K562 (cell line): ENCODE data around the gene SELENOI. TPM values are rescaled to one million over a fixed set of nuclear protein-coding genes. Genes with fewer than 3 reads are reported as not detected.

Experiments
- ATF3 ChIP-seq, 2 experiments: fragments of 450-650 bp in 1 of 2; sonication (generic) in 1 of 2; formaldehyde crosslinking in 1 of 2; IDR thresholded peaks in 1 of 2; conservative IDR thresholded peaks in 1 of 2; 2 replicates each; pipeline versions ENCODE4 v1.6.1 to v1.8.1; 2016 to 2023; ENCODE audit warnings: mild to moderate bottlenecking in 2 of 2, moderate library complexity in 2 of 2, inconsistent platforms in 1 of 2, missing genetic modification reagents in 1 of 2
- CREB1 ChIP-seq, 2 experiments: sonication (generic) in 1 of 2; formaldehyde crosslinking in 1 of 2; IDR thresholded peaks; 2 replicates each; pipeline versions ENCODE4 v1.6.1 to v1.8.0; 2012 to 2022; ENCODE audit warnings: inconsistent platforms in 1 of 2, mild to moderate bottlenecking in 1 of 2, missing genetic modification reagents in 1 of 2, moderate library complexity in 1 of 2
- HMG20A ChIP-seq: fragments of 450-650 bp; formaldehyde crosslinking; conservative IDR thresholded peaks from 2 replicates; pipeline ENCODE4 v1.4.0; 2020; ENCODE audit warnings: mild to moderate bottlenecking, mixed read lengths
- ID3 ChIP-seq, 2 experiments: fragments of 250-450 bp in 1 of 2; fragments of 450-650 bp in 1 of 2; sonication (Bioruptor Pico) in 1 of 2; IDR thresholded peaks; 2 replicates each; pipeline versions ENCODE4 v1.6.1 to v1.8.0; 2016 to 2021; ENCODE audit warnings: mild to moderate bottlenecking in 2 of 2, moderate library complexity in 2 of 2, missing compliant biosample characterization in 1 of 2, missing genetic modification characterization in 1 of 2
- PHB2 ChIP-seq: fragments of 450-650 bp; IDR thresholded peaks from 2 replicates; pipeline ENCODE4 v1.6.1; 2017; ENCODE audit warnings: low read depth
- POLR2H ChIP-seq: IDR thresholded peaks from 2 replicates; pipeline ENCODE4 v1.6.1; 2016; ENCODE audit warnings: missing genetic modification characterization, low read depth, mild to moderate bottlenecking, control low read depth, missing compliant biosample characterization, moderate library complexity
- TEAD2 ChIP-seq: fragments of 450-650 bp; IDR thresholded peaks from 2 replicates; pipeline ENCODE4 v1.6.1; 2016; ENCODE audit warnings: missing genetic modification characterization, control low read depth, missing compliant biosample characterization
- USF2 ChIP-seq: sonication (generic); formaldehyde crosslinking; IDR thresholded peaks from 2 replicates; pipeline ENCODE4 v1.5.0; 2020; ENCODE audit warnings: missing genetic modification reagents
- XRCC4 ChIP-seq: IDR thresholded peaks from one replicate; pipeline ENCODE4 v1.6.1; 2011; ENCODE audit not compliant: insufficient read depth, insufficient read length; ENCODE audit errors: extremely low read depth
- YY1 ChIP-seq, 3 experiments: IDR thresholded peaks; 2 replicates each; pipeline ENCODE4 v1.6.1; 2011; ENCODE audit warnings: low read length in 2 of 3, mild to moderate bottlenecking in 2 of 3, moderate library complexity in 2 of 3, borderline replicate concordance in 1 of 3, control low read depth in 1 of 3, low read depth in 1 of 3; ENCODE audit not compliant: insufficient read depth in 3 of 3, insufficient replicate concordance in 2 of 3, control insufficient read depth in 1 of 3, insufficient read length in 1 of 3; ENCODE audit errors: extremely low read depth in 1 of 3
- ZKSCAN3 ChIP-seq: fragments of 250-450 bp; sonication (Bioruptor Pico); IDR thresholded peaks from 2 replicates; pipeline ENCODE4 v1.4.0; 2020
- ZNF395 ChIP-seq: fragments of 200-800 bp; sonication (Bioruptor generic); IDR thresholded peaks from 2 replicates; pipeline ENCODE4 v1.6.1; 2017; ENCODE audit warnings: missing genetic modification characterization, missing compliant biosample characterization
- ZNF518B ChIP-seq: fragments of 250-450 bp; sonication (Bioruptor Pico); IDR thresholded peaks from 2 replicates; pipeline ENCODE4 v1.5.0; 2021; ENCODE audit warnings: mild to moderate bottlenecking, moderate library complexity
- ZNF586 ChIP-seq: fragments of 450-650 bp; formaldehyde crosslinking; conservative IDR thresholded peaks from 2 replicates; pipeline ENCODE4 v1.4.0; 2020; ENCODE audit warnings: mild to moderate bottlenecking, moderate library complexity
- ZNF780A ChIP-seq: fragments of 250-450 bp; sonication (Bioruptor Pico); IDR thresholded peaks from 2 replicates; pipeline ENCODE4 v1.5.0; 2021; ENCODE audit warnings: mild to moderate bottlenecking
- polyA plus RNA-seq, 8 experiments: library from polyadenylated mRNA; depleted of rRNA in 4 of 8; stranded (reverse) in 5 of 8; unstranded in 3 of 8; fragments of >200 nt; fragmentation: Nextera tagmentation in 2 of 8; fragmentation: Illumina TruSeq in 1 of 8; extraction: Ambion mirVana in 2 of 8; extraction: Trizol in 1 of 8; gene quantifications; 2 replicates each; pipeline versions ENCODE4 v1.2.1 to v1.2.3, GENCODE V29; 2011 to 2014; ENCODE audit warnings: inconsistent platforms in 1 of 8, missing spikeins in 1 of 8
- total RNA-seq, 7 experiments: library from RNA; depleted of rRNA in 6 of 7; stranded (reverse); fragments of >200 nt in 6 of 7; fragmentation: Illumina TruSeq in 2 of 7; extraction: Trizol in 2 of 7; gene quantifications; 2 replicates each; pipeline versions ENCODE4 v1.2.1 to v1.2.3, GENCODE V29; 2011 to 2021; ENCODE audit warnings: low replicate concordance in 1 of 7

The SELENOI gene
- total and polyA plus RNA-seq, 9 of the 15 experiments (the other 6 are each of a cell fraction or from before 2014, with no cell fraction given) = 9.6 to 46.9 (median 24.4) TPM

GRCh38 chr2:26345545-26346453, at the start of gene SELENOI (continued):
- TF ChIP-seq YY1 (IDR thresholded peaks at IDR 0.05; ENCODE audit: borderline replicate concordance in 1 of 3, control insufficient read depth in 1 of 3, extremely low read depth in 1 of 3, insufficient read depth in 3 of 3, insufficient read length in 1 of 3, insufficient replicate concordance in 2 of 3, low read depth in 1 of 3, low read length in 2 of 3) (peak in 2 of 3 experiments; percentile 31 to 70), ZNF780A (CRISPR knock-in tag) (no peak), ZNF586 (CRISPR knock-in tag) (no peak), CREB1 (IDR thresholded peaks at IDR 0.05) (peak; percentile 74; the same call in 1 of the 2 replicates), CREB1 (CRISPR knock-in tag; IDR thresholded peaks at IDR 0.05) (peak; percentile 87), TEAD2 (tag) (no peak), USF2 (CRISPR knock-in tag) (no peak), XRCC4 (no peak), PHB2 (no peak), ZKSCAN3 (CRISPR knock-in tag) (no peak), ZNF395 (CRISPR knock-in tag) (no peak; the same call in 1 of the 2 replicates), ZNF518B (CRISPR knock-in tag) (no peak), HMG20A (CRISPR knock-in tag) (no peak), POLR2H (tag) (peak; percentile 79), ATF3 (IDR thresholded peaks at IDR 0.05) (0 out of 2 replicates have a peak, but pooled peaks have one; percentile 12), ATF3 (CRISPR knock-in tag; conservative IDR thresholded peaks at IDR 0.05) (0 out of 2 replicates have a peak, but pooled peaks have one; percentile 13), ID3 (CRISPR knock-in tag; IDR thresholded peaks at IDR 0.05) (no peak), ID3 (tag; IDR thresholded peaks at IDR 0.05) (peak; percentile 45; the same call in 1 of the 2 replicates)
